NCI-H2196 treated with DMSO at 0.1 percent for 48 hours (cell line): ENCODE results near the gene ITGA11.
"Not testable (repeated sequence)": the region's sequence is repeated elsewhere in the genome, so short reads cannot be mapped to it uniquely, and the experiment has no call there.

Source experiments
- DNase-seq: peaks from one replicate; lab custom pipeline; 2025; ENCODE audit not compliant: unreplicated experiment; lab: John Stamatoyannopoulos, UW

ITGA11 gene

GRCh38 chr15:68399096-68400065 lies 32.6 kb downstream of the ITGA11 start:
- DNase-seq, result no peak

DNA sequence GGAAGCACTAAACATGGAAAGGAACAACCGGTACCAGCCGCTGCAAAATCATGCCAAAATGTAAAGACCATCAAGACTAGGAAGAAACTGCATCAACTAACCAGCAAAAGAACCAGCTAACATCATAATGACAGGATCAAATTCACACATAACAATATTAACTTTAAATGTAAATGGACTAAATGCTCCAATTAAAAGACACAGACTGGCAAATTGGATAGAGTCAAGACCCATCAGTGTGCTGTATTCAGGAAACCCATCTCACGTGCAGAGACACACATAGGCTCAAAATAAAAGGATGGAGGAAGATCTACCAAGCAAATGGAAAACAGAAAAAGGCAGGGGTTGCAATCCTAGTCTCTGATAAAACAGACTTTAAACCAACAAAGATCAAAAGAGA lies 34.0 kb downstream of the ITGA11 start:
- not testable (repeated sequence) for DNase-seq

DNA sequence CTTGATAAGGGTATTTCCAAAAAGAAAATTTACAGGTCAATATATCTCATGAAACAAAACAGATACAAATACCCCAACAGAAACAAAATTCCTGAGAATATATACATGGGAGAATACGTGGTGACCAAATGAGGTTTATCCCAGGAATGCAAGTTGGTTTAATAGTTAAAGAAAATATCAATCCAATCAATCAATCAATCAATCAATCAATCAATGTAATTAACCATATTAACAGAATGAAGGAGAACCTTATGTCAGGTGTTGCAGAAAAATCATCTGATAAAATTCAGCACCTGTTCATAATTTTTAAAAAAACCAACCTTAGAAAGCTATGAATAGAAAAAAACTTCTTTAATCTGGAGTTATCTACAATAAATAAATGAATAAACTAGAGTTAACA lies 35.9 kb downstream of the ITGA11 start:
- no peak for DNase-seq

GRCh38 chr15:68391121-68391520 lies 40.8 kb downstream of the ITGA11 start:
- DNase-seq, result no peak

DNA sequence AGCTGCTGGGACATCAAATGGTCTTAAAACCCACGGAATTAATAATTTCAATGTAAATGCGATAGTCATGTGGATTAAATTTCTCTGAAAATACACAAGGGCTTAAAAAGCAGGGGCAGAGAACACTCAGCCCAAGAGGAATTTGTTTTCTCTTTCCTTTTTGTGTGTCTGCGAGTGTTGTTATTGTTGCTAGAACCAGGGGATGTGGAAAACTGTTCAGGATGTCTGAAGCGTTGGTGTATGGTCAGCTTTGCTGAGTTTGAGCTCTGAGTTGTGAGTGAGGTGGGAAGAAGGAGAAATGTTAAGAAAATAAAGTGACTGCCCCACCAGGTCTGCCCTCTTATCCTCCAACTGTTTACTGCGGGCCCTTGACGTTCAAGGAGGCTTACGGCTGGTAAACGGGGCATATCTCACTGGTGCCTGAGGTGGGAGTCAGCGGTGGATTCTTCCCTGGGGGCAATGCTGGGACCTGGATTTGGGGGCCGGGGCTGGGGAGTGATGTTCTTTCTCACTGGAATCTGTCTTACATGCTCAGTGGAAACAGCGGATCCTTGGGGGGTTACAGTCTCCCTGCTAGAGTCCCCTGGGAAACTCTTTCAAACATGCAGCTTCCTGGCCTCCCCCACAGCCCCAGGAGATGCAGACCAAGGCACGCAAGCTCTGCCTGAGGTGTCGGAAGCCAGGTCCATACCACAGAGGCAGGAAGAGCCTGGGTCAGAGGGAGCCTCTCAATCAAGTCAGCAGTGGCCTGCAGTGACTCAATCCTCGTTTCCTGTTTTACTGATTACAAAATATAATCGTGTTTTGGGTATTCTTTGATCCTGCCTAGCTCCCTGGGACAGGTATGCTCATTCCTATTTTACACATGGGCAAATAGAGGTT lies 41.8 kb downstream of the ITGA11 start:
- DNase-seq, result no peak

- DNase-seq, result no peak
These were observed 42.7 kb downstream of the ITGA11 start for GRCh38 chr15:68389041-68389930.

DNA sequence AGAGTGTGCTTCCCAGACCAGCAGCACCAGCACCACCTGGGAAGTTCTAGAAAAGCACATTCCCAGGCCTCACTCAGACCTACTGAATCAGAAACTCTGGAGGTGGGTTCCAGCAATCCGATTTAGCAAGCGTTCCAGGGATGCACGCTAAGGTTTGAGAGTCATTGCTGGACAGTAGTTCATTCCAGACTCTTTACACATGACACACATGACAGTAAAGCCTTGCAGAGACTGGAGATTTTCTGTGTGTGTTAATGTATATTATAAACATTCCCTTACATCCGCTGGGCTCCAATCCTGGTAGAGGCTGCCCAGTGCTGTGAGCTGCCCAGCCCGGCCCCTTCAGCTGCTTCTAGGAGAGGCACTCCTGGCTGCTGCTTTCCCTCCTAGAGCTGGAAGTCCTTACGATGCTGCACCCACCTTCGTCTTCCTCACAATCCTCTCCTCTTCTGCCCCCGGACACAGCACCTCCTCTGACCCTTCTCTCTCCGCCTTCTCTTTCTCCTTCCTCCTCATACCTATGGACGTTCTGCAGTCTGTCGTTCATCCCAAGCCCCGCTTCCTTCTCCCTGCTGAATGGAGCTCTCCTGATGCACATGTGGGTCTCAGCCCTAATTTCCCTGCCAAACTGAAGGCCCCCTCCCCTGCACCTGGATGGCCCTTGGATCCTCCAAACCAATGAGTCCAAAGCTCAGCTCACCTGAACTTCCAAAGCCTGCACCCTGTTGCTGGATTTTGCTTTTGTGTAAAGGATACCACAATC lies 44.4 kb downstream of the ITGA11 start:
- DNase-seq, result no peak

- no peak for DNase-seq
These were observed 45.2 kb downstream of the ITGA11 start for GRCh38 chr15:68386587-68387288.

DNA sequence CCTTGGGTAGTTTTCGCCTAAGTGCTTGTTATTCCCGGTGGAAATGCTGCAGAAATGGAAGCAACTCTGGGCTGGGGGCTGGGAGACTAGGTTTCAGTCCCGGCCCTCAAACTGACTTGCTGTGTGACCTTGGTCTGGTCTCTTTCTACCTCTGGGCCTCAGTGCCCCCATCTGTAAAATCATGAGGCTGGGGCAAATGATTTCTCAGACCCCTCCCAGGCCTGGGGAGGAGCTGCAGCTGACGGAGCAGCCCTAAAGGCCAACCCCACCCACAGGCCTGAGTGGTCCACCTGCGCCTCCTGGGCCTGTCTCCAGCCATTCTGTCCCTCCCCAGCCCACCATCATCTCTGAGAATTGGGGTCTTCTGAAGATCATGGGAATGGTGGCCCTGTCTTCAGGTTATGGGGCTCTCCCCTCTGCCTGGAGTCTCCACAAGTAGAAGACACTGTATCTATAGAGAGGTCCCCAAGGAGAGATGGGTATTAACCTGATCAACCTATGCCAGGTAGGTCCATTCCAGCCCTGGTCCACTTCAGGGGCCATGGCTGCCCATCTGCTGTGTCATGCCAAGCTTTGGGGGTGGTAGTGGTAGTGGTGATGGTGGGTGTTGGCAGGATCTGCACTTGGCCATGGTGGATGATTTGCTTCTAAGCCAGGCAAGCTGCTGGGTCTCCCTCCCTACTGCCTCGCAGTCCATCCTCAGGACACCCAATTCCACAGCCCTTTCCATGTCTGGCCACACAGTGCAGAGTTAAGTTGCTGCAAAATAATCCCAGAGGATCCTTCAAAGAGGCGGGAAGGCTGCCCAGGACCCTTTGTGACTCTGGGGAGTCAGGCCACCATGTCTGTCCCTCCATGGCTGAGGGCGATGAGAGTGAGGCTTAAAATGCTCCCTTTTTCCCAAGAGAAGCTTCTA lies 46.0 kb downstream of the ITGA11 start:
- DNase-seq, result no peak

DNA sequence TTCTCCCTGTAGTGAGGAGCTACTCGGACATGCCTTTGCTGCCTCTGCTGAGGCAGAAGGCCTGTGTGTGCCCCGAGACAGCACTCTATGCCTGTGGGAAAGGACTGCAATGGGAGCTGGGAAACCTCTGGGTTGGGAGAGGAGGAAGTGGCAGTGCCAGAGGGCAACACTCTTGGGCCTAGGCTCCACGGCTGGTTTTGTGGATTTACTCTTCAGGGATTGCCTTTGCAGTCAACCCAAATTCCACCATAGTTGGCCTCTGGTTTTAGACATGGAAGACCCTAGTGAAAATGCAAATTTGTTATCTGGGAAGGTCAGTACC lies 46.8 kb downstream of the ITGA11 start:
- DNase-seq, result no peak

DNA sequence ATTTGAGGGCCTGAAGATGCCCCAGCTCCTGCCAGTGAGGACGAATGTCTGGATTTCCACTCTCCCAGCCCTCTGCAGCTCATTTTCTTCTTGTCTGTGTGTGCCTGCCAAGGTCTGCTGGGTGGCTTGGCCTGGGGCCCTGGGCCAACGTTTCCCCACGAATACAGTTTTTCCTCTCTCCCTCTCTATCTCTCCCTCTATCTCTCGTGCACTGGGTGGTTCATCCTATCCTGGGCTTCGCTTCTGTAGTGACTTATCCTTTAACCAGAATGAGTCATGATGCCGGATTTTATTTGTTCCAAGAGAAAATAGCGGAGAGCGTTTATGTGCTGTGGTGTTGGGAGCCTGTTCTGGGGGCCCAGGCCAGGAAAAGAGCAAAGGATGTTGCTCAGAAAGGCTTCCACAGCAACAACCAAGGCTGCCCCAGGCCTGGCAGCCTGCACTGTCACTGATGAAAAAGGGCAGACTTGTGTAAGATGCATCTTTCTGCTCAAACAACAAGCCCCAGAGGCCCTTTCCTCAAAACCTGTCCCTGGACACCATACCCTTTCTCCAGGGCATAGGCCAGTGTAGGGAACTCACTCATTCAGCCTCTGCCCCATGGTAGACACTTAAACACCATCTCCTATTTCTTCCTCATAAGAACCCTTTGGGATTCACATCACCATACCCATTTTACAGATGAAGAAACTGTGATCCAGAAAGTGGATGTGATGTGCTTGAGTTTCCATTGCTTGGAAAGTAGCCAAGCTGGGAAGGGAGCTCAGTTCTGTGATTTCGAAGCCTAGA lies 47.3 kb downstream of the ITGA11 start:
- no peak for DNase-seq

DNA sequence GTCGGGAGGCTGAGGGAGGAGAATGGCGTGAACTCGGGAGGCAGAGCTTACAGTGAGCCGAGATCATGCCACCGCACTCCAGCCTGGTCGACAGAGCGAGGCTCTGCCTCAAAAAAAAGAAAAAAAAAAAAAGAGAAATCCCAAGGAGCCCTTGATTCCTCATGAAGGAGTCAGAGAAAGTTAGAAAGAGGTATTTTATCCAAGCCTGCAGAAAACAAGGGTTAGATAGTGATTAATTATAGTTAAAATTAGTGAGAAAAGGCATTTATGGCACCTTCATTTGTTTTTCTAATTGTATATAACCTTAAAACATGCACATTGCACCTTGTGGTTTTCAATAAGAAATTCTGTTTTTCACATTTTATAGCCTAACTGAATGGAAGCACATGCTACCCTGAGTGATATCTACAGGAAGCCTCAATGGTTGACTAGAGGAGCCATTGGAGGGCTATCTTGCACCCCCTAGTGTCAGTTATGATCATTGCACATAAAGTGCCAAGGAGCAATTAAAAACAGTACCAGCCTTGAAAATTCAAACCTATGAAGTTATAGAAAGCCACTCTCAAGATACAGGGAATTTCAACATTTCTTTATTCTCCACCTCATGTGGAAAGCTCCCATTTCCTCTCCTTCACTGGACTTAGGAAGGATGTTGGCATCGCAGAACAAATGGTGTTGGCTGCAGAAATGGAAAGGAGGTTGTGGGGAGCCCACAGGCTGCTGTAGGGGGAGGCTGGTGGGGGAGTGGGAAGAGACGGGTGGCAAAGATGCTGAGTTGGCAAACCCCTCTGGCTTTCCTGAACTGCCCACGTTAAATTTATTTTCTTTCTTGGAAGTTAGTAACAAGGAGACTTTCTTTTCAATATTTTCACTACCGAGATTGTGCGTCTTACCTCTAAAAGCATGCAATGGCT lies 48.5 kb downstream of the ITGA11 start:
- peak; percentile 0 for DNase-seq

GRCh38 chr15:68382286-68383007 lies 49.5 kb downstream of the ITGA11 start:
- DNase-seq, result no peak

GRCh38 chr15:68380456-68380855 lies 51.5 kb downstream of the ITGA11 start:
- DNase-seq, result no peak

DNA sequence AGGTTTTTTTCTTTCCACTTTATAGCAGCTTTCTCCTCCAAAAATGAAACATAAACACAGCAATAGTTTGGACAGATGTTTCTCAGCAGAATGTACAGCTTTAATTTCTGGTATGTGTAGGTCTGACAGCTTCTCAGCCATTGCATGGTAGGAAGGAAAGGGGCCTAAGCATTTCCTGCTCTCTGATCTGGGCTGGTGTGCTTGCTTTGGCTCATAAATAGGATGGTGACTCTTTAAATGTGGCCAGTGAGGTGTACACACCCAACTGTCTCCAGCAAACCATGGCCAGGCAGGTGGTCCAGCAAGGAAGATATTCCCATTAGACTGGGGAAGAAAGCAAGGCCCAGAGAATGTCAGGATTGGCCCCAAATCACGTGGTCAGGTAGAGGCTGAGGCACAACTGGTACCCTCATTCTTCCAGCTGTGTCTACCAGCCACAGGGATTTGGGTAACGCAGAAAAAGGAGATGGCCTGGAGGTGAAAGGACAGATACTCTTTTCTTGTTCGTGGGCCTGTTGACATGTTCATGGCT lies 52.1 kb downstream of the ITGA11 start:
- no peak for DNase-seq
